Measurements from ENCODE around the gene UBE2Q2.
"Not testable (repeated sequence)": the region's sequence is repeated elsewhere in the genome, so short reads cannot be mapped to it uniquely, and the experiment has no call there.

Gene UBE2Q2

DNA sequence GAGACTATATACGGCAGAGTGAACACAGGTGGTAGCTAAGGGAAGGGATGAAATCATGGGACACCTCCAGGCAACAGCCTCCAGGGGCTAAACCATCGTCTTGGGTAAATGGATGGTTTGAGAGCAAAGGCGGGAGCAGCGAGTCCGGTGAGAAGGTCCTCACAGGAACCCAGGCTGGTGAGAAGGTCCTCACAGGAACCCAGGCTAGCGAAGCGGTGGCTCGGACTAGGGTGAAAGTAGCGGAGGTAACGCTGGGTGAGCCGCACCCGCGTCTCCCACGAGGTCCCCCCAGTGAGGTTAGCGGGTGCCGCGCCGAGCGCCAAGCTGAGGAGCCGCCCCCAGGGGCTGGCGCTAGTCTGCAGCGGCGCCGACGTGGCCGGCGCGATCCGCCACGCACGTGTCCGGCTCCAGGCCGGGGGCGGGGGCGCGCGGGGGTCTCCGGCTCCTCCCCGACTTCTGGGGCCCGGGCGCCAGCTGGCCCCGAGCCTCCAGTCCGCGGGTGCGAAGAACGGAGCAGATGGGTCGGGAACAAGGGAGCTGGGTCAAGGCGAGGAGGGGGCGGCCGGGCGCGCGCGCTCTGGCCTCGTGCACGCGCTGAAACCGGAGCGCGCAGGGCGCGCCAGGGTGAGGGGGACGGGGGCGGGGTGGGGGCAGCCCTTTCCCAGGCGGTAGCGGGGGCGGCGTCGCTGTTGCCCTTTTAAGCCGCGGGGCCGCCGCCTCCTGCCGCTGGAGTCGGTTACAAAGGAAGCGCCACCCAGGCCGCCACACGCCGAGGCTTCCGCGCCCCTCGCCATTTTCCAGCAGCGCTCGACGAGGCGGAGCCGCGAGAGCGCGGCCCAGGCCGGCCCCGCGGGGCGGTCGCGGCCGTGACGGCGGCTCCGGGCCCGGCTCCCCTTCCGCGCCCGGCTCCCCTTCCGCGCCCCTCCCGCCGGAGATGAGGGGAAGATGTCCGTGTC is at the start of gene UBE2Q2:
TSS of gene UBE2Q2 (plus strand) at position 726 of the 956 bp plus-strand sequence. CDS start at position 946, 220 bp downstream.
- no peaks in the 10 kb centered on the region for H3K9me3 ChIP-seq (ENCODE audit: control insufficient read depth, insufficient read depth, low read depth, low read length)
- peak within 1 kb of the TSS; percentile 87 for H3K27ac ChIP-seq (ENCODE audit: low read depth, low read length)
- peak within 1 kb of the TSS; percentile 75 for H3K4me3 ChIP-seq (ENCODE audit: low read depth, low read length)

DNA sequence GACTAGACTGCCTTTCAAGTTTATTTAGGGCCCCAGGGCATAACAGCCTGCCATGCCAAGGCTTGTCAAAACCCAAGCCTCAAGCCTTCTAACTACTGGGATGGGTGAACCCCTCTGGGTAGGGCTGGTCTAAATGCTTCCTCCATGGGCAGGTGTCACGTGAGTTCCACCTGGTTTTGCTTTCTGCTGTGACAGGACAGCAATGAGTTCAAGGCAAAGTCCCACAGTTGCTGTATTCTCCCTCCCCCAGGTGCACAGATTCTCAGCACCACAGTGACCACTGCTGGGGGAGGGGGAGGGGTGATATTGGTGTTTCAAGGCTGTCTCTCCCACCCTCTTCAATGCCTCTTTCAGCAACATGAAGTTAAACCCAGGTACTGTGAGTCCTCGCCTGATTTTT is 46.9 kb upstream of the UBE2Q2 start:
- Histone ChIP-seq H3K27me3 (ENCODE audit: control insufficient read depth, insufficient read depth, low read length) (peaks cover 11% of the 10 kb centered on the region), H3K4me3 (ENCODE audit: low read depth, low read length) (no peak overlapping the region), H3K9me3 (ENCODE audit: control insufficient read depth, insufficient read depth, low read depth, low read length) (no peaks in the 10 kb centered on the region), H3K36me3 (ENCODE audit: control insufficient read depth, insufficient read depth, low read length) (no peaks in the 10 kb centered on the region), H3K4me1 (ENCODE audit: control insufficient read depth, insufficient read depth, low read length) (no peaks in the 10 kb centered on the region), H3K9ac (ENCODE audit: low read length) (no peak overlapping the region), H3K27ac (ENCODE audit: low read depth, low read length) (no peak overlapping the region)

More for the DNA sequence above, at the start of gene UBE2Q2:
- H3K36me3 ChIP-seq (ENCODE audit: control insufficient read depth, insufficient read depth, low read length) = 0 out of 2 replicates have a peak, but pooled peaks cover 4% of the 10 kb centered on the region
- H3K4me1 ChIP-seq (ENCODE audit: control insufficient read depth, insufficient read depth, low read length) = peaks cover 28% of the 10 kb centered on the region
- H3K27me3 ChIP-seq (ENCODE audit: control insufficient read depth, insufficient read depth, low read length) = peaks cover 14% of the 10 kb centered on the region
- H3K9ac ChIP-seq (ENCODE audit: low read length) = peak within 1 kb of the TSS; percentile 91

DNA sequence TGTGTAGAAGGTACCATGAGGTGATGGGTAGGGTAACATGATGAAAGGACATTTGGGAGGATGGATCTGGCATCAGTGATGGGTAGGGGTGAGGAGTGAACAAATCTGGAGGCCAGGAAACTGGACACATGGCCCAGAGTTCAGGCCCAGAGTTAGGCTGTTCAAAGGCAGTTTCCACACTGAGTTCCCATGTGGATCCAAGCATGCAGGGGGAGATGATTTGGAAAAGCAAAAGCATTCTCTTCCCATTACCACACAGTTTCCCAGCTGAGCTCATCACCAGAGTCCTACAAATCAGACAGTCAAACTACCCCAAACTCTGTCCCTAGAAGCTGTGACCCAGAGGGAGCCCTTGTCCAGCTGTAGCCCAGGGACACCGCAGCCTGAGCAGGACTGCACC is 46.1 kb upstream of the UBE2Q2 start:
- H3K9ac ChIP-seq (ENCODE audit: low read length); H3K4me3 ChIP-seq (ENCODE audit: low read depth, low read length); H3K4me1 ChIP-seq (ENCODE audit: control insufficient read depth, insufficient read depth, low read length); H3K36me3 ChIP-seq (ENCODE audit: control insufficient read depth, insufficient read depth, low read length); H3K9me3 ChIP-seq (ENCODE audit: control insufficient read depth, insufficient read depth, low read depth, low read length); H3K27ac ChIP-seq (ENCODE audit: low read depth, low read length): not testable (repeated sequence)
- H3K27me3 ChIP-seq (ENCODE audit: control insufficient read depth, insufficient read depth, low read length) = peaks cover 18% of the 10 kb centered on the region

DNA sequence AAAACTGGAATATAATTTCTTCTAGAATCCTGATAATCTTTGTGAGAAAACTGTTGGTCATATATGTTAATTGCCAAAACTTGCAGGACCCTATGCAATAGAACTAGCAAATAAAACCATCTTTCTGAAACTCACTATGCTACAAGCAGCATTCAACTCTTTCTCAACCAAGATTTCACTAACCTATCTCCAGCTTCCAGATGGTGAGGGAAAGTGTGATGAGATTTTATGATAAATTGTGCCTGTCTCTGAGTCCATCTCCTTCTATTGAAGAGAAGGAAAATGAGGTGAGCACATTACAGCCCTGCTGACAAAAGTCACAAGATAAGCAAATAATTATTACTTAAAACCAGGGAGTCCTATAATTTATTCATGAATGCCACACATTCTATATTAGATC is 44.1 kb upstream of the UBE2Q2 start:
- H3K4me3 ChIP-seq (ENCODE audit: low read depth, low read length) = no peak overlapping the region
- H3K4me1 ChIP-seq (ENCODE audit: control insufficient read depth, insufficient read depth, low read length) = peaks cover 4% of the 10 kb centered on the region; the same call in 1 of the 2 replicates
- no peak overlapping the region for H3K9ac ChIP-seq (ENCODE audit: low read length)
- peaks cover 24% of the 10 kb centered on the region for H3K27me3 ChIP-seq (ENCODE audit: control insufficient read depth, insufficient read depth, low read length)
- H3K36me3 ChIP-seq (ENCODE audit: control insufficient read depth, insufficient read depth, low read length) = no peaks in the 10 kb centered on the region
- no peak overlapping the region for H3K27ac ChIP-seq (ENCODE audit: low read depth, low read length)
- H3K9me3 ChIP-seq (ENCODE audit: control insufficient read depth, insufficient read depth, low read depth, low read length) = no peaks in the 10 kb centered on the region

DNA sequence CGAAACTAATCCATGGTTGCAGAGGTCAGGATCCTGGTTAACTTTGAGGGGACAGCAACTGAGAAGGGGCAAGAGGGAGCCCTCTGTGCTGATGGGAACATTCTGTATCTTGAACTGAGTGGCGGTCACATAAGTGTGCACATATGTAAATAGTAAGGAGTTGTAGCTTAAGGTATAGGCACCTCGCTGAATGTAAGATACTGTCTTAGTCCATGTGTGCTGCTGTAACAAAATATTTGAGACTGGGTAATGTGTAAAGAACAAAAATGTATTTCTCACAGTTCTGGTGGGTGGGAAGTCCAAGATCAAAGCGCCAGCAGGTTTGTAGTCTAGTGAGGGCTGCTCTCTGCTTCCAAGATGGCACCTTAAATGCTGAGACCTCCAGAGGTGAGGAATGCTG is 42.8 kb upstream of the UBE2Q2 start:
- H3K9ac ChIP-seq (ENCODE audit: low read length); H3K4me3 ChIP-seq (ENCODE audit: low read depth, low read length); H3K27ac ChIP-seq (ENCODE audit: low read depth, low read length); H3K36me3 ChIP-seq (ENCODE audit: control insufficient read depth, insufficient read depth, low read length); H3K4me1 ChIP-seq (ENCODE audit: control insufficient read depth, insufficient read depth, low read length); H3K9me3 ChIP-seq (ENCODE audit: control insufficient read depth, insufficient read depth, low read depth, low read length): not testable (repeated sequence)
- H3K27me3 ChIP-seq (ENCODE audit: control insufficient read depth, insufficient read depth, low read length) = peaks cover 24% of the 10 kb centered on the region

DNA sequence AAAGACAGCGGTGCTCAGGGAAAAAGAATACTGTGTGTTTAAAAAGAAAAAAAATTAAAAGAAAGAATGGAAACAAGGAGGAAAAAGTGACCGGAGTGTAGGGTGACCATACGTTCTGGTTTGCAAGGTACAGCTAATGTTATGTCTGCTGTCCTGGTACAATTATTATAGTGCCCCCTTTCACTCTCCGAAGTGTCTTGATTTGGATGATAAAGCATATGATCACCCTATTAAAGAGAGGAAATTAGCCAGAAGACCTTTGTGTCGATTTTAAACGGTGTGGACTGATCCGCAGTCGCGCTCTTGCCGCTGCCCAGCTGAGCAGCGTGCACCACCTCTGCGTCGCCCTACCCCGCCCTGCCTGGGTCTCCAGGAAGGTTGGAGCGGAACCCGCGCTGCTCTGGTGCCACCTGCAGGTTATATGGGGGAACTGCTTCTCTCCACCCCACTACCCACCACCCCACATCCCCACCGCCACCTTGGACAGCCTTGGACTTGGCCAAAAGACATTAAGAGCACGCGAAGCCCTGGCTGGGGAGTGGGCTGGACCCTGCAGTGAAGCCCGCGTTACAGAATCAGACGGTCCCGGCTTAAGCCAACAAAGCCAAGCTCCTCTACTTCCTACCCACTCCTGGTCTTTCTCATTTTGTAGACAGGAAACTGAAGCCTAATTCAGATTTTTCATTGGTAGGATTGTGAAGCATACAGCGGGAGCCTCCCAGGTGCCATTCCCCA is 41.2 kb upstream of the UBE2Q2 start:
- Histone ChIP-seq H3K9ac (ENCODE audit: low read length) (no peak overlapping the region), H3K27ac (ENCODE audit: low read depth, low read length) (no peak overlapping the region), H3K27me3 (ENCODE audit: control insufficient read depth, insufficient read depth, low read length) (peaks cover 24% of the 10 kb centered on the region), H3K9me3 (ENCODE audit: control insufficient read depth, insufficient read depth, low read depth, low read length) (no peaks in the 10 kb centered on the region), H3K4me1 (ENCODE audit: control insufficient read depth, insufficient read depth, low read length) (peaks cover 4% of the 10 kb centered on the region; the same call in 1 of the 2 replicates), H3K36me3 (ENCODE audit: control insufficient read depth, insufficient read depth, low read length) (no peaks in the 10 kb centered on the region), H3K4me3 (ENCODE audit: low read depth, low read length) (peak overlapping the region; percentile 53)

DNA sequence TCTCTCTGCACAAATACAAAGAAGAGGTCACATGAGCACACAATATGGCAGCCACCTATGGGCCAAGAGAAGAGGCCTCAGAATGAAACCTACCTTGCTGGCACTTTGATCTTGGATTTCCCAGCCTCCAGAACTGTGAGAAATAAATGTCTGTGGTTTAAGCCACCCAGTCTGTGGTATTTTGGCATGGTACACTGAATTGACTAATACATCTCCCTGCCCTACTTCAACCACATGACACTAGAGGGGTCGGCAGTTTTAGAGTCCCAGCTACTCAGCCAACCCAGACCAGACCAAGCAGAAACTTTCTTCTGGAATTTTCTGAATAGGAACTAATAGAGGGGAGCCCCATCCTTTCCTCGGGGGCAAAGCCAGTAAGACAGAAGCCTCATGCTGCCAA is 35.8 kb upstream of the UBE2Q2 start:
- not testable (repeated sequence) for H3K27me3 ChIP-seq (ENCODE audit: control insufficient read depth, insufficient read depth, low read length); H3K27ac ChIP-seq (ENCODE audit: low read depth, low read length); H3K9me3 ChIP-seq (ENCODE audit: control insufficient read depth, insufficient read depth, low read depth, low read length); H3K4me3 ChIP-seq (ENCODE audit: low read depth, low read length); H3K4me1 ChIP-seq (ENCODE audit: control insufficient read depth, insufficient read depth, low read length); H3K9ac ChIP-seq (ENCODE audit: low read length); H3K36me3 ChIP-seq (ENCODE audit: control insufficient read depth, insufficient read depth, low read length)

DNA sequence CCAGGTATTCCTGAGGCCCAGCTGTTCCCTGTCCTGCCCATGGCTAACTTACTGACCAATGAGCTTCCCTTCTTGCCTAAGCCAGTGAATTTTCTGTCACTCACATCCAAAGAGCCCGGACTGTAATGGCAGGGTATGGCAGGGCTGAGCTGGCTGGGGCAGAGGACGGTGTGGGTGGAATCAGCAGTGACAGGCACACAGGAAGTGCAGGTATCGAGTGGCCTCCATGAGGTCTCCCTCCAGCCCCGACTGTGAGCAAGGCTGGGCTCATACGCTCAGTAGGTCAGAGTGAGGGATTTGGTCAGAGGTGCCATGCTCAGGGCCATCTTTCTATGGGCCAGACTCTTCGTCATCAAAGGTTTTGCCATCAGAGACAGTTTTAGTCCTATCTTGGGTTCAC is 35.2 kb upstream of the UBE2Q2 start:
- not testable (repeated sequence) for H3K4me3 ChIP-seq (ENCODE audit: low read depth, low read length); H3K9ac ChIP-seq (ENCODE audit: low read length); H3K9me3 ChIP-seq (ENCODE audit: control insufficient read depth, insufficient read depth, low read depth, low read length); H3K36me3 ChIP-seq (ENCODE audit: control insufficient read depth, insufficient read depth, low read length); H3K4me1 ChIP-seq (ENCODE audit: control insufficient read depth, insufficient read depth, low read length); H3K27me3 ChIP-seq (ENCODE audit: control insufficient read depth, insufficient read depth, low read length); H3K27ac ChIP-seq (ENCODE audit: low read depth, low read length)

DNA sequence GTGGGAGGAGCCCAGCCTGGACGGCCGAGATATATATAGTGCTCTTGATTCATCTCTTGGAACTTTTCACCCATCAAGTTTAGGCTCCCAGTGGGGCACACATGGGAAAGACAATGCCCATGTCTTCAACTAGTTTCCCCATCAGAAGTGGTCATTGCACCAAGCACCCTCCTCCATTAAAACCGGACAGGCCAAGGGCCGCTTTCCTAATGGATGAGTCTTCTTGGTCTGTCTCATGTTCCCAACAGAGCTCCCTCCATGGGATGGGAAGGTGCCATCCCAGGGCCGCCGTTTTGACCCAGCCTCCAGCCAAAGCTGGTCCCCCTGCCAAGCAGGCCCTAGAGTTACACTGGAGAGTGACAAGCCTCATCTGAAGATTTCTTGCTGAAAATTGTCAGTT is 34.7 kb upstream of the UBE2Q2 start:
- Histone ChIP-seq H3K9ac (ENCODE audit: low read length) (no peak overlapping the region), H3K4me1 (ENCODE audit: control insufficient read depth, insufficient read depth, low read length) (peaks cover 6% of the 10 kb centered on the region; the same call in 1 of the 2 replicates), H3K36me3 (ENCODE audit: control insufficient read depth, insufficient read depth, low read length) (no peaks in the 10 kb centered on the region), H3K27me3 (ENCODE audit: control insufficient read depth, insufficient read depth, low read length) (no peaks in the 10 kb centered on the region), H3K9me3 (ENCODE audit: control insufficient read depth, insufficient read depth, low read depth, low read length) (no peaks in the 10 kb centered on the region), H3K4me3 (ENCODE audit: low read depth, low read length) (no peak overlapping the region), H3K27ac (ENCODE audit: low read depth, low read length) (no peak overlapping the region)

DNA sequence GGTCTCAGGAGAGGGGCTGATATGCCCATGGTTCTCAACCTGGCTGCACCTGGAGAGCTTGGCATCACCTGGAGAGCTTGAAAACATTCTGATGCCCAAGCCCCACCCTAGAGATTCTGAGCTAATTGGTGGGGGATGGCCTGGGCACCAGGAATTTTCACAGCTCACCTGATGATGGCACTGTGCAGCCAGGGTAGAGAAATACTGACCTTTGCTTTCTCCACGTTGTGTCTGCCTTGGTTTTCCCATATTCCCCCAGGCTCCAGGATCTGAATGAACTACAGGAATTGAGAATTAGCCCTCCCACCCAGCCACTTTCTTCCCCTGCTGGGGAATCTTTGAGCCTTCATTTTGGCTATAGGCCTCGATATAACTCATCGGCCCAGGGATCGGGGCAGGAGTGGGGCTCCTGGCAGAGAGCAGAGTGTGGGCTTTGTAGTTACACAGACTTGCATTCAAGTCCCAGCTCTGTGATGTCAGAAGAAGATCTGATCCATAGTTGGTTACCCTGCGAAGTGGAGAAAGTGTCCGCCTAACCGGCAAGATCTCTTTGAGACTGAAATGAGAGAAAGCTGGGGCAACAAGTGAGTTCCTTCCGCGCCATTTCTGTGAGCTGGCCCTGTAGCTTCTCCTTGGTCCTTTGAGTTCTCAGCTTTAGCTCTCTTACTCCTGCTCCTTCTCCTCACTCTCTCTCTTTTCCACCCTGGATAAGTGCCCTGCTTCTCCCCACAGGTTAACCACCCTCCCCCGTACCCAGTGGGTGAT is 33.1 kb upstream of the UBE2Q2 start:
- no peaks in the 10 kb centered on the region for H3K27me3 ChIP-seq (ENCODE audit: control insufficient read depth, insufficient read depth, low read length)
- H3K4me3 ChIP-seq (ENCODE audit: low read depth, low read length) = no peak overlapping the region
- no peak overlapping the region for H3K27ac ChIP-seq (ENCODE audit: low read depth, low read length)
- no peaks in the 10 kb centered on the region for H3K36me3 ChIP-seq (ENCODE audit: control insufficient read depth, insufficient read depth, low read length)
- H3K9ac ChIP-seq (ENCODE audit: low read length) = no peak overlapping the region
- peaks cover 6% of the 10 kb centered on the region; the same call in 1 of the 2 replicates for H3K4me1 ChIP-seq (ENCODE audit: control insufficient read depth, insufficient read depth, low read length)
- no peaks in the 10 kb centered on the region for H3K9me3 ChIP-seq (ENCODE audit: control insufficient read depth, insufficient read depth, low read depth, low read length)
